HUES64 (cell line): ENCODE results near the gene IPPK.
"Not testable (repeated sequence)": the region's sequence is repeated elsewhere in the genome, so short reads cannot be mapped to it uniquely, and the experiment has no call there.

Source experiments
- H3K27ac ChIP-seq: 2 replicates; pipeline ENCODE4 v1.7.0; 2013; ENCODE audit warnings: low read depth, low read length, inconsistent platforms
- H3K27me3 ChIP-seq: 2 replicates; pipeline ENCODE4 v1.6.1; 2013; ENCODE audit warnings: mild to moderate bottlenecking, low read length; ENCODE audit not compliant: insufficient read depth
- H3K36me3 ChIP-seq: 2 replicates; pipeline ENCODE4 v1.6.1; 2013; ENCODE audit warnings: mild to moderate bottlenecking, low read length; ENCODE audit not compliant: insufficient read depth
- H3K4me1 ChIP-seq: 2 replicates; pipeline ENCODE4 v1.6.1; 2013; ENCODE audit warnings: mild to moderate bottlenecking, low read length, moderate library complexity; ENCODE audit not compliant: insufficient read depth
- H3K4me3 ChIP-seq: 2 replicates; pipeline ENCODE4 v1.5.1; 2013; ENCODE audit warnings: mild to moderate bottlenecking, low read length, moderate library complexity
- H3K9ac ChIP-seq: 2 replicates; pipeline ENCODE4 v1.6.1; 2013; ENCODE audit warnings: mild to moderate bottlenecking, low read depth, low read length
- H3K9me3 ChIP-seq: 2 replicates; pipeline ENCODE4 v1.6.1; 2013; ENCODE audit warnings: low read depth, low read length; ENCODE audit not compliant: insufficient read depth
- WGBS: fragments of 150-250, 120-280 bp; methylation state at CpG from one replicate; pipeline ENCODE4 v1.1.7; 2013; ENCODE audit warnings: missing lambda C conversion rate; 5-methylcytosine and 5-hydroxymethylcytosine counted together

Gene IPPK

GRCh38 chr9:92635760-92636159 is 34.2 kb downstream of the IPPK start:
- no peaks in the 10 kb centered on the region for H3K4me1 ChIP-seq
- no peak overlapping the region for H3K27ac ChIP-seq
- no peak overlapping the region for H3K9ac ChIP-seq
- no peak overlapping the region for H3K4me3 ChIP-seq
- H3K36me3 ChIP-seq = peaks cover 57% of the 10 kb centered on the region
- WGBS = 95% methylated on average over 4 of the region's 4 CpGs
- no peaks in the 10 kb centered on the region for H3K9me3 ChIP-seq
- no peaks in the 10 kb centered on the region for H3K27me3 ChIP-seq

- WGBS = 71% methylated on average over 35 of the region's 35 CpGs
- peaks cover 52% of the 10 kb centered on the region for H3K36me3 ChIP-seq
- no peaks in the 10 kb centered on the region for H3K27me3 ChIP-seq
- H3K4me1 ChIP-seq = no peaks in the 10 kb centered on the region
- no peak overlapping the region for H3K4me3 ChIP-seq
- no peak overlapping the region for H3K9ac ChIP-seq
- no peaks in the 10 kb centered on the region for H3K9me3 ChIP-seq
- peak overlapping the region; percentile 43; the same call in 1 of the 2 replicates for H3K27ac ChIP-seq
These were observed 35.0 kb downstream of the IPPK start for GRCh38 chr9:92634712-92635605.

- no peaks in the 10 kb centered on the region for H3K4me1 ChIP-seq
- peaks cover 52% of the 10 kb centered on the region for H3K36me3 ChIP-seq
- 86% methylated on average over 9 of the region's 9 CpGs for WGBS
- no peaks in the 10 kb centered on the region for H3K9me3 ChIP-seq
- H3K27ac ChIP-seq = no peak overlapping the region
- H3K4me3 ChIP-seq = no peak overlapping the region
- H3K9ac ChIP-seq = no peak overlapping the region
- no peaks in the 10 kb centered on the region for H3K27me3 ChIP-seq
These were observed 36.2 kb downstream of the IPPK start for GRCh38 chr9:92633614-92634278.

- Histone ChIP-seq H3K9ac (no peak overlapping the region), H3K9me3 (no peaks in the 10 kb centered on the region), H3K27me3 (no peaks in the 10 kb centered on the region), H3K36me3 (peaks cover 42% of the 10 kb centered on the region), H3K4me1 (no peaks in the 10 kb centered on the region), H3K27ac (no peak overlapping the region), H3K4me3 (no peak overlapping the region)
- 93% methylated on average over 5 of the region's 5 CpGs for WGBS
These were observed 37.3 kb downstream of the IPPK start for GRCh38 chr9:92632641-92633040.

GRCh38 chr9:92631452-92632343 is 38.2 kb downstream of the IPPK start:
- no peaks in the 10 kb centered on the region for H3K27me3 ChIP-seq
- H3K36me3 ChIP-seq = peaks cover 35% of the 10 kb centered on the region
- WGBS = 94% methylated on average over 11 of the region's 13 CpGs
- no peak overlapping the region for H3K9ac ChIP-seq
- H3K4me3 ChIP-seq = no peak overlapping the region
- no peaks in the 10 kb centered on the region for H3K9me3 ChIP-seq
- no peaks in the 10 kb centered on the region for H3K4me1 ChIP-seq
- no peak overlapping the region for H3K27ac ChIP-seq

- H3K9ac ChIP-seq = no peak overlapping the region
- H3K4me3 ChIP-seq = no peak overlapping the region
- peaks cover 31% of the 10 kb centered on the region for H3K36me3 ChIP-seq
- no peaks in the 10 kb centered on the region for H3K27me3 ChIP-seq
- no peaks in the 10 kb centered on the region for H3K4me1 ChIP-seq
- H3K27ac ChIP-seq = no peak overlapping the region
- H3K9me3 ChIP-seq = no peaks in the 10 kb centered on the region
- 98% methylated on average over 5 of the region's 5 CpGs for WGBS
These were observed 42.3 kb downstream of the IPPK start for GRCh38 chr9:92627651-92628050.

- Histone ChIP-seq H3K36me3 (peaks cover 19% of the 10 kb centered on the region), H3K4me3 (no peak overlapping the region), H3K4me1 (no peaks in the 10 kb centered on the region)
These were observed 43.4 kb downstream of the IPPK start for GRCh38 chr9:92626484-92626883.

GRCh38 chr9:92623936-92624335 is 46.0 kb downstream of the IPPK start:
- WGBS = 93% methylated on average over 3 of the region's 3 CpGs

More at GRCh38 chr9:92626484-92626883, 43.4 kb downstream of the IPPK start:
- no peak overlapping the region for H3K27ac ChIP-seq
- H3K9me3 ChIP-seq = no peaks in the 10 kb centered on the region
- no peaks in the 10 kb centered on the region for H3K27me3 ChIP-seq
- H3K9ac ChIP-seq = no peak overlapping the region

GRCh38 chr9:92620845-92621244 is 49.1 kb downstream of the IPPK start:
- H3K4me3 ChIP-seq = no peak overlapping the region
- 90% methylated on average over 5 of the region's 5 CpGs for WGBS
- peaks cover 42% of the 10 kb centered on the region for H3K36me3 ChIP-seq
- no peaks in the 10 kb centered on the region for H3K27me3 ChIP-seq
- no peak overlapping the region for H3K27ac ChIP-seq
- H3K9ac ChIP-seq = no peak overlapping the region
- H3K9me3 ChIP-seq = no peaks in the 10 kb centered on the region
- H3K4me1 ChIP-seq = no peaks in the 10 kb centered on the region

More at GRCh38 chr9:92623936-92624335, 46.0 kb downstream of the IPPK start:
- H3K36me3 ChIP-seq = peaks cover 23% of the 10 kb centered on the region
- H3K9ac ChIP-seq, H3K27ac ChIP-seq, H3K9me3 ChIP-seq, H3K27me3 ChIP-seq, H3K4me1 ChIP-seq, H3K4me3 ChIP-seq: not testable (repeated sequence)

- no peaks in the 10 kb centered on the region for H3K4me1 ChIP-seq
- H3K9me3 ChIP-seq = no peaks in the 10 kb centered on the region
- no peaks in the 10 kb centered on the region for H3K27me3 ChIP-seq
- peaks cover 47% of the 10 kb centered on the region for H3K36me3 ChIP-seq
- no peak overlapping the region for H3K27ac ChIP-seq
- 94% methylated on average over 24 of the region's 24 CpGs for WGBS
- no peak overlapping the region for H3K9ac ChIP-seq
- no peak overlapping the region for H3K4me3 ChIP-seq
These were observed 50.2 kb downstream of the IPPK start for GRCh38 chr9:92619601-92620300.
